Hepatocyte (in vitro differentiated cells): ENCODE measurements around the gene GJD3. TPM values are rescaled to one million over a fixed set of nuclear protein-coding genes. Genes with fewer than 3 reads are reported as not detected.

Experiments used
- DNase-seq: peaks from one replicate; pipeline ENCODE4 v3.0.0-alpha.2; 2016; ENCODE audit warnings: low spot score
- H2AFZ ChIP-seq: fragments of 200-600 bp; sonication (generic); 2 replicates; pipeline ENCODE4 v1.6.0; 2016; ENCODE audit warnings: antibody characterized with exemption, mild to moderate bottlenecking
- H3K27ac ChIP-seq: fragments of 200-600 bp; sonication (generic); 2 replicates; pipeline ENCODE4 v1.5.1; 2016; ENCODE audit warnings: mild to moderate bottlenecking
- H3K27me3 ChIP-seq: fragments of 200-600 bp; sonication (generic); 2 replicates; pipeline ENCODE4 v1.6.1; 2016
- H3K36me3 ChIP-seq: fragments of 200-600 bp; sonication (generic); replicated peaks from 2 replicates; pipeline ENCODE4 v1.5.1; 2016; ENCODE audit warnings: low read depth; ENCODE audit not compliant: insufficient read depth
- H3K4me1 ChIP-seq: fragments of 200-600 bp; sonication (generic); 2 replicates; pipeline ENCODE4 v1.5.1; 2016; ENCODE audit warnings: mild to moderate bottlenecking, moderate library complexity; ENCODE audit not compliant: insufficient read depth
- H3K4me2 ChIP-seq: fragments of 200-600 bp; sonication (generic); 2 replicates; pipeline ENCODE4 v1.6.0; 2016
- H3K4me3 ChIP-seq: fragments of 200-600 bp; sonication (generic); 2 replicates; pipeline ENCODE4 v1.5.1; 2016; ENCODE audit warnings: mild to moderate bottlenecking
- H3K79me2 ChIP-seq: fragments of 200-600 bp; sonication (generic); 2 replicates; pipeline ENCODE4 v1.6.0; 2017; ENCODE audit warnings: mild to moderate bottlenecking
- H3K9me2 ChIP-seq: fragments of 200-600 bp; sonication (generic); replicated peaks from 2 replicates; pipeline ENCODE4 v1.6.0; 2017; ENCODE audit warnings: mild to moderate bottlenecking; ENCODE audit not compliant: insufficient read depth
- H3K9me3 ChIP-seq: fragments of 200-600 bp; sonication (generic); 2 replicates; pipeline ENCODE4 v1.5.1; 2016; ENCODE audit warnings: low read depth, mild to moderate bottlenecking
- H4K20me1 ChIP-seq: fragments of 200-600 bp; sonication (generic); 2 replicates; pipeline ENCODE4 v1.6.0; 2016; ENCODE audit warnings: mild to moderate bottlenecking; ENCODE audit not compliant: insufficient read depth, poor library complexity, severe bottlenecking
- CTCF ChIP-seq: fragments of 200-600 bp; sonication (generic); IDR thresholded peaks from 2 replicates; pipeline ENCODE4 v1.5.1; 2016; ENCODE audit warnings: antibody characterized with exemption, mild to moderate bottlenecking; ENCODE audit not compliant: poor library complexity
- EZH2 ChIP-seq: fragments of 200-600 bp; sonication (generic); IDR thresholded peaks from 2 replicates; pipeline ENCODE4 v1.6.1; 2016; ENCODE audit warnings: antibody characterized with exemption, mild to moderate bottlenecking, borderline replicate concordance
- EZH2phosphoT487 ChIP-seq: fragments of 200-600 bp; sonication (generic); IDR thresholded peaks from one replicate; pipeline ENCODE4 v1.6.1; 2018; ENCODE audit warnings: antibody characterized with exemption, mild to moderate bottlenecking, low read depth, moderate library complexity; ENCODE audit not compliant: unreplicated experiment, severe bottlenecking
- WGBS: methylation state at CpG from one replicate; pipeline ENCODE4 v1.1.6; 2016; ENCODE audit warnings: low lambda C conversion rate; ENCODE audit errors: missing lambda C conversion rate; 5-methylcytosine and 5-hydroxymethylcytosine counted together
- polyA plus RNA-seq: library from polyadenylated mRNA; unstranded; fragments of >200 nt; fragmentation: Nextera tagmentation; extraction: Ambion mirVana; gene quantifications from 2 replicates; pipeline ENCODE4 v1.2.1, GENCODE V29; 2016
- total RNA-seq: library from RNA; depleted of rRNA; stranded (reverse); fragments of >200 nt; gene quantifications from 2 replicates; pipeline ENCODE4 v1.2.3, GENCODE V29; 2014

GJD3 gene
- total and polyA plus RNA-seq, 2 experiments from 2014 or later: 0.47 to 3.8 TPM

- no peaks in the 10 kb centered on the region for H3K9me3 ChIP-seq
- no peak overlapping the region for H2AFZ ChIP-seq
- no peaks in the 10 kb centered on the region for H3K36me3 ChIP-seq
- H3K27me3 ChIP-seq: no peaks in the 10 kb centered on the region
- H4K20me1 ChIP-seq: peaks cover 27% of the 10 kb centered on the region
- peak overlapping the region; percentile 48 for H3K4me2 ChIP-seq
- WGBS: 98% methylated on average over 8 of the region's 10 CpGs
- no peak overlapping the region for H3K4me3 ChIP-seq
- no peak for DNase-seq
- H3K9me2 ChIP-seq: no peaks in the 10 kb centered on the region
- peak overlapping the region; percentile 71 for H3K27ac ChIP-seq
- H3K4me1 ChIP-seq: peaks cover 78% of the 10 kb centered on the region
- peaks cover 97% of the 10 kb centered on the region for H3K79me2 ChIP-seq
- TF ChIP-seq EZH2 (no peak), EZH2phosphoT487 (no peak), CTCF (no peak)
Measured at GRCh38 chr17:40330850-40331470, 33.6 kb downstream of the GJD3 start.

- TF ChIP-seq EZH2 (no peak), EZH2phosphoT487 (no peak)
Measured at GRCh38 chr17:40329839-40330794, 34.4 kb downstream of the GJD3 start.

GRCh38 chr17:40328386-40328766, 36.2 kb downstream of the GJD3 start:
- Histone ChIP-seq H3K36me3 (no peaks in the 10 kb centered on the region), H3K9me2 (no peaks in the 10 kb centered on the region), H3K4me2 (peak overlapping the region; percentile 5), H3K9me3 (no peaks in the 10 kb centered on the region), H2AFZ (no peak overlapping the region), H3K4me1 (peaks cover 71% of the 10 kb centered on the region), H3K27ac (peak overlapping the region; percentile 57), H3K79me2 (peaks cover 97% of the 10 kb centered on the region), H4K20me1 (peaks cover 45% of the 10 kb centered on the region), H3K4me3 (no peak overlapping the region), H3K27me3 (no peaks in the 10 kb centered on the region)
- 96% methylated on average over 2 of the region's 2 CpGs for WGBS
- no peak for DNase-seq
- no peak for TF ChIP-seq EZH2phosphoT487

More at GRCh38 chr17:40329839-40330794, 34.4 kb downstream of the GJD3 start:
- Histone ChIP-seq H3K4me2 (no peak overlapping the region), H3K4me1 (peaks cover 74% of the 10 kb centered on the region), H3K27me3 (no peaks in the 10 kb centered on the region), H2AFZ (no peak overlapping the region), H3K27ac (no peak overlapping the region), H3K36me3 (no peaks in the 10 kb centered on the region), H3K79me2 (peaks cover 97% of the 10 kb centered on the region), H3K9me3 (no peaks in the 10 kb centered on the region), H4K20me1 (peaks cover 30% of the 10 kb centered on the region), H3K4me3 (no peak overlapping the region), H3K9me2 (no peaks in the 10 kb centered on the region)
- whole genome bisulfite sequencing: 73% methylated on average over 10 of the region's 11 CpGs
- DNase-seq: no peak

GRCh38 chr17:40327735-40328385, 36.7 kb downstream of the GJD3 start:
- Histone ChIP-seq H3K4me2 (peak overlapping the region; percentile 5), H3K36me3 (no peaks in the 10 kb centered on the region), H3K9me2 (no peaks in the 10 kb centered on the region), H3K27ac (peak overlapping the region; percentile 57), H4K20me1 (peaks cover 49% of the 10 kb centered on the region), H2AFZ (no peak overlapping the region), H3K79me2 (peaks cover 97% of the 10 kb centered on the region), H3K4me3 (no peak overlapping the region), H3K4me1 (peaks cover 76% of the 10 kb centered on the region), H3K27me3 (no peaks in the 10 kb centered on the region), H3K9me3 (no peaks in the 10 kb centered on the region)
- no peak for DNase-seq
- 32% methylated on average over 2 of the region's 3 CpGs for WGBS
- no peak for TF ChIP-seq CTCF
- TF ChIP-seq EZH2phosphoT487: no peak
- no peak for TF ChIP-seq EZH2
